Mesothelial cell of epicardium (in vitro differentiated cells): ENCODE data around the gene MTHFD2L. TPM values are rescaled to one million over a fixed set of nuclear protein-coding genes. Genes with fewer than 3 reads are reported as not detected.
A peak's percentile ranks its signal among the peaks of the same experiment; 100 is the strongest.

Source experiments
- DNase-seq, 2 experiments: peaks; one replicate each; pipeline ENCODE4 v3.0.0; 2021; ENCODE audit warnings: low spot score in 2 of 2; ENCODE audit not compliant: unreplicated experiment in 2 of 2
- H3K27ac Mint-ChIP-seq: 2 replicates; pipeline ENCODE4 v1.8.0; 2021; ENCODE audit warnings: mixed read lengths
- H3K27me3 Mint-ChIP-seq: 2 replicates; pipeline ENCODE4 v1.8.0; 2021; ENCODE audit warnings: low read depth, mixed read lengths
- H3K36me3 Mint-ChIP-seq: 2 replicates; pipeline ENCODE4 v1.8.0; 2021; ENCODE audit warnings: mixed read lengths
- H3K4me1 Mint-ChIP-seq: 2 replicates; pipeline ENCODE4 v1.8.0; 2021; ENCODE audit warnings: mixed read lengths
- H3K4me3 Mint-ChIP-seq: 2 replicates; pipeline ENCODE4 v1.8.0; 2021; ENCODE audit warnings: mild to moderate bottlenecking, moderate library complexity, mixed read lengths
- H3K9me3 Mint-ChIP-seq: 2 replicates; pipeline ENCODE4 v1.8.0; 2021; ENCODE audit warnings: mixed read lengths
- CTCF ChIP-seq: fragments of 200-600 bp; sonication (generic); IDR thresholded peaks from one replicate; pipeline ENCODE4 v1.5.0; 2021; ENCODE audit warnings: antibody characterized with exemption; ENCODE audit not compliant: unreplicated experiment
- total RNA-seq: library from RNA; stranded (reverse); gene quantifications from 3 replicates; pipeline ENCODE4 v1.2.1, GENCODE V29; 2021

Gene MTHFD2L
- total RNA-seq, 1 donor from 2014 or later: 19.2 TPM

- H3K4me1 Mint-ChIP-seq: peaks cover 11% of the 10 kb centered on the region
- peaks cover 4% of the 10 kb centered on the region for H3K9me3 Mint-ChIP-seq
- H3K4me3 Mint-ChIP-seq: no peak overlapping the region
- no peak overlapping the region for H3K27ac Mint-ChIP-seq
- TF ChIP-seq CTCF: no peak
- no peak for DNase-seq
- peaks cover 8% of the 10 kb centered on the region for H3K36me3 Mint-ChIP-seq
- no peaks in the 10 kb centered on the region for H3K27me3 Mint-ChIP-seq
Observed at GRCh38 chr4:74223098-74223497, 65.2 kb downstream of the MTHFD2L start.

GRCh38 chr4:74223801-74224200 is 65.9 kb downstream of the MTHFD2L start:
- Mint-ChIP-seq H3K4me3 (no peak overlapping the region), H3K27ac (no peak overlapping the region), H3K27me3 (no peaks in the 10 kb centered on the region), H3K36me3 (peaks cover 8% of the 10 kb centered on the region), H3K9me3 (peaks cover 4% of the 10 kb centered on the region), H3K4me1 (peaks cover 15% of the 10 kb centered on the region)
- no peak for DNase-seq
- TF ChIP-seq CTCF: no peak

- peak; percentile 34 to 69 for DNase-seq
- Mint-ChIP-seq H3K4me3 (no peak overlapping the region), H3K9me3 (no peaks in the 10 kb centered on the region), H3K36me3 (peaks cover 6% of the 10 kb centered on the region), H3K4me1 (peaks cover 11% of the 10 kb centered on the region), H3K27me3 (no peaks in the 10 kb centered on the region), H3K27ac (no peak overlapping the region)
- peak; percentile 82 for TF ChIP-seq CTCF
Observed at GRCh38 chr4:74228691-74229640, 71.0 kb downstream of the MTHFD2L start.

- TF ChIP-seq CTCF: no peak
- Mint-ChIP-seq H3K4me1 (peaks cover 11% of the 10 kb centered on the region), H3K4me3 (no peak overlapping the region)
Observed at GRCh38 chr4:74230902-74231499, 73.1 kb downstream of the MTHFD2L start.

GRCh38 chr4:74235135-74235534 is 77.2 kb downstream of the MTHFD2L start:
- Mint-ChIP-seq H3K27me3 (no peaks in the 10 kb centered on the region), H3K4me3 (no peak overlapping the region), H3K4me1 (no peaks in the 10 kb centered on the region), H3K27ac (no peak overlapping the region), H3K9me3 (peaks cover 8% of the 10 kb centered on the region), H3K36me3 (peaks cover 4% of the 10 kb centered on the region)
- TF ChIP-seq CTCF: no peak
- no peak for DNase-seq

More at GRCh38 chr4:74230902-74231499, 73.1 kb downstream of the MTHFD2L start:
- Mint-ChIP-seq H3K36me3 (peaks cover 2% of the 10 kb centered on the region), H3K27ac (no peak overlapping the region), H3K9me3 (no peaks in the 10 kb centered on the region), H3K27me3 (no peaks in the 10 kb centered on the region)
- no peak for DNase-seq
